ENCODE data around the gene EPB41L3. TPM values are rescaled to one million over a fixed set of nuclear protein-coding genes. Genes with fewer than 3 reads are reported as not detected.

EPB41L3 gene
- polyA plus RNA-seq, 1 experiment: 45.0 TPM

DNA sequence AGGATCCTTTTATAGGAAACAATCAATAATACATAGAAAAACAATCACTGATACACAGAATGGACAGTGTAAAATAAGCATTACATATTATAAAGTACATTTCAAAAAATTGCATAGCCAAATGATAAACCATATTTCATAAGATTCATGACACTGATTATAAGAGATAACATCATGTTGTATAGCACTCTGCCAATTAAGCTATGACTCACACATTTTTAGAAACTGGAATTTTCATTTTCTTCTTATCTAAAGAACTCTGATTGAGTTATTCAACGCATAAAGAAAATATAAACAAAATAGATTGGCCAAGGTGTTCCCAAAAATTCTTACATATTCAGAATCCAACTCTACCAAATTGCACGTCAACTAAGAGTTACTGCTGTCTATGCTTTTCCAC, 5.9 kb downstream of the EPB41L3 start:
- POLR2A ChIA-PET: no interaction called here
- Histone ChIP-seq H3K4me3 (ENCODE audit: low read depth, low read length) (no peak overlapping the region), H3K27me3 (ENCODE audit: control insufficient read depth, insufficient read depth, low read length) (no peaks in the 10 kb centered on the region), H3K9me3 (ENCODE audit: control insufficient read depth, insufficient read depth, low read length) (no peaks in the 10 kb centered on the region), H3K27ac (ENCODE audit: low read depth, low read length) (no peak overlapping the region)
- TF ChIP-seq, protein P1, sequence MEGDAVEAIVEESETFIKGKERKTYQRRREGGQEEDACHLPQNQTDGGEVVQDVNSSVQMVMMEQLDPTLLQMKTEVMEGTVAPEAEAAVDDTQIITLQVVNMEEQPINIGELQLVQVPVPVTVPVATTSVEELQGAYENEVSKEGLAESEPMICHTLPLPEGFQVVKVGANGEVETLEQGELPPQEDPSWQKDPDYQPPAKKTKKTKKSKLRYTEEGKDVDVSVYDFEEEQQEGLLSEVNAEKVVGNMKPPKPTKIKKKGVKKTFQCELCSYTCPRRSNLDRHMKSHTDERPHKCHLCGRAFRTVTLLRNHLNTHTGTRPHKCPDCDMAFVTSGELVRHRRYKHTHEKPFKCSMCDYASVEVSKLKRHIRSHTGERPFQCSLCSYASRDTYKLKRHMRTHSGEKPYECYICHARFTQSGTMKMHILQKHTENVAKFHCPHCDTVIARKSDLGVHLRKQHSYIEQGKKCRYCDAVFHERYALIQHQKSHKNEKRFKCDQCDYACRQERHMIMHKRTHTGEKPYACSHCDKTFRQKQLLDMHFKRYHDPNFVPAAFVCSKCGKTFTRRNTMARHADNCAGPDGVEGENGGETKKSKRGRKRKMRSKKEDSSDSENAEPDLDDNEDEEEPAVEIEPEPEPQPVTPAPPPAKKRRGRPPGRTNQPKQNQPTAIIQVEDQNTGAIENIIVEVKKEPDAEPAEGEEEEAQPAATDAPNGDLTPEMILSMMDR (IDR thresholded peaks at IDR 0.05; ENCODE audit: low read depth, low read length): no peak
- CTCF ChIA-PET: interaction anchor here (1.2 kb wide), 1 partner anchor 9 kb away, joined by 5 read pairs; no protein-coding TSS in a partner anchor
- no peak for DNase-seq (ENCODE audit: low read depth, low spot score)

DNA sequence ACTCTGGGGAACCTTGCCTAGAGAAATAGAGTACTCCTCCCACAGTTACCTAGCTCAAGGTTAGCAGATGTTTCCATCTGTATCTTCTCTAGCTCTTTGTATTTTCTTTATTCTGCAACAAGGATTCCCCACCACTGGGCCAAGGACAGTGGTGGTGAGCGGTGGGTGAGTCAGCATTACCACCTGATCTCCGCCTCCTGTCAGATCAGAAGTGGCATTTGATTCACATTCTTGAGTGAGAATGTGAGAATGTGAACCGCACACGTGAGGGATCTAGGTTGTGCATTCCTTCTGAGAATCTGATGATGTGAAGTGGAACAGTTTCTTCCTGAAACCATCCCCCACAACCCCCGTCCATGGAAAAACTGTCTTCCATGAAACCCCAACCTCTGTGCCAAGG, 9.0 kb downstream of the EPB41L3 start:
- TF ChIP-seq, protein P1 (IDR thresholded peaks at IDR 0.05; ENCODE audit: low read depth, low read length): no peak
- Histone ChIP-seq H3K27me3 (ENCODE audit: control insufficient read depth, insufficient read depth, low read length) (no peaks in the 10 kb centered on the region), H3K9me3 (ENCODE audit: control insufficient read depth, insufficient read depth, low read length) (no peaks in the 10 kb centered on the region), H3K4me3 (ENCODE audit: low read depth, low read length) (no peak overlapping the region), H3K27ac (ENCODE audit: low read depth, low read length) (peak overlapping the region; percentile 3)
- ChIA-PET CTCF (interaction anchor here (2.0 kb wide), 1 partner anchor 12 kb away, joined by 14 read pairs; no protein-coding TSS in a partner anchor), POLR2A (no interaction called here)
- no peak for DNase-seq (ENCODE audit: low read depth, low spot score)

DNA sequence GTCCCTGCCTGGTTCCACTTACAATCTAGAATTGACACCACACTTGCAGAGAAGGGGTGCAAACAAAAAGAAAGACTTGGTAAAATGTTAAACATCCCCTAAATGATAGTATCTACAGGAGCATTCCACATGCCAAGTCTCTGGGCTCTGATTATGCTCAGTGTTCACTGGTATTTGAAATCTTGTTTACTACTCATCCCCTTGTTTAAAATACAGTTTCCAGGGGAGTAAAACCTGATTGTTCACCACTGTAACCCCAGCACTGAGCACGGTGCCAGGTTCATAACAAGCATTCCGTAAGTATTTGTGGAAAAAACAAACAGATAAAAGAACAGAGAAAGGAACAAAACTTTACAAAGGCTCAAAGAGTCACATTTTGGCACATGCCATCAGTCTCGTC, 11.7 kb downstream of the EPB41L3 start:
- Histone ChIP-seq H3K27ac (ENCODE audit: low read depth, low read length) (no peak overlapping the region), H3K4me3 (ENCODE audit: low read depth, low read length) (no peak overlapping the region), H3K9me3 (ENCODE audit: control insufficient read depth, insufficient read depth, low read length) (no peaks in the 10 kb centered on the region), H3K27me3 (ENCODE audit: control insufficient read depth, insufficient read depth, low read length) (no peaks in the 10 kb centered on the region)
- TF ChIP-seq, protein P1 (IDR thresholded peaks at IDR 0.05; ENCODE audit: low read depth, low read length): no peak
- no peak for DNase-seq (ENCODE audit: low read depth, low spot score)
- ChIA-PET CTCF (interaction anchor here (0.7 kb wide), 2 partner anchors 9 to 96 kb away, joined by 4 to 8 read pairs; no protein-coding TSS in a partner anchor), POLR2A (no interaction called here)

DNA sequence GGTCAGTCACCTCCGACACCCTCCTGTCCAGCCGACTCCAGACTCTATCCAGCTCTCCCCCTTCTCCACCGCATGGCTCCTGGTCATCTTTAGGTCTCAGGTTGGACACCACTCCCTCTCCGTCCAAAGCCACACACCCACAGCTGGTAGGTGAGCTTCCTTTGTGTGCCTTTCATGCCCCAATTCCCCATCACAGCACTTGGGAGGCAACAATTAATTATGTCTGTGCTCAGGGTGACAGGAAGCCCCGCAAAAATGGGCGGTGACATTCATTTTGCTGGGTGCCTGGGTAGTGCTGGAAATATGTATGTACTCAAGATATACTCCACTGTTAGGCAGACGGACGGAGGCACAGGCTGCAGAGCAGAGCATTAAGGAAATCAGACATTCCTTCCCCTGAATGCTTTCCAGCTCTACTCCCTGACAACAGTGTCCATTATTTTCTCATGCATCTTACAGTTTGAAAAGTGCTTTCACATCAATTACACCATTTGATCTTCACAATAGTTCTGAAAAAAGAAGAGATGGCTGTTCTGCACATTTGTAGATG, 13.1 kb downstream of the EPB41L3 start:
- Histone ChIP-seq H3K9me3 (ENCODE audit: control insufficient read depth, insufficient read depth, low read length) (no peaks in the 10 kb centered on the region), H3K4me3 (ENCODE audit: low read depth, low read length) (no peak overlapping the region), H3K27ac (ENCODE audit: low read depth, low read length) (no peak overlapping the region), H3K27me3 (ENCODE audit: control insufficient read depth, insufficient read depth, low read length) (no peaks in the 10 kb centered on the region)
- DNase-seq (ENCODE audit: low read depth, low spot score): no peak
- TF ChIP-seq, protein P1 (IDR thresholded peaks at IDR 0.05; ENCODE audit: low read depth, low read length): no peak
- ChIA-PET CTCF (no interaction called here), POLR2A (no interaction called here)

DNA sequence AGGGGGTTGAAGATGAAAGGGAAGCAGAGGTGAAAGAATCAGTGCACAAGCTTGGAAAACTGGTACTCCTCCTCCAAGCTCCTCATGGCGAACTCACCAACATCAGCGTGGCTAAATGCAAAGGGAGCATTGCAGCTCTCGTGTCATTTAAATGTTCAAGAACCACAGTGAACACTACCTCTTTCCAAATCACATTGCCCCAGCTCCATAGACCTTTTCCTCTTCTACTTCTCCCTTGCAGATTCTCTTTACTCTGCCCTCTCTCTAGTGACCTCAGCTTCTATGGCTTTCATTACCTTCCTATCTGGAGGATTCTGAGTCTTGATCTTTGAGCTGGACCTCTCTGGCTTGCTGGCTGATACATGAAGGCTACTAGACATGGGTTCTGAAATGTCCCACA, 14.3 kb downstream of the EPB41L3 start:
- TF ChIP-seq, protein P1 (IDR thresholded peaks at IDR 0.05; ENCODE audit: low read depth, low read length): no peak
- H3K27ac ChIP-seq (ENCODE audit: low read depth, low read length): no peak overlapping the region
- ChIA-PET CTCF (interaction anchor here (3.7 kb wide), 1 partner anchor 17 kb away, joined by 27 read pairs; no protein-coding TSS in a partner anchor), POLR2A (no interaction called here)
- no peak overlapping the region for H3K4me3 ChIP-seq (ENCODE audit: low read depth, low read length)
- H3K9me3 ChIP-seq (ENCODE audit: control insufficient read depth, insufficient read depth, low read length): no peaks in the 10 kb centered on the region
- H3K27me3 ChIP-seq (ENCODE audit: control insufficient read depth, insufficient read depth, low read length): no peaks in the 10 kb centered on the region
- DNase-seq (ENCODE audit: low read depth, low spot score): no peak

Measured in AG04450 (cell line).